HG03097 (cell line): ENCODE data around the gene CRIP2.

Source experiments
- ATAC-seq: cut with Tn5 transposase; IDR thresholded peaks from one replicate; pipeline ENCODE4 v1.9.1; 2021; ENCODE audit not compliant: unreplicated experiment, low FRiP score

The CRIP2 gene

DNA sequence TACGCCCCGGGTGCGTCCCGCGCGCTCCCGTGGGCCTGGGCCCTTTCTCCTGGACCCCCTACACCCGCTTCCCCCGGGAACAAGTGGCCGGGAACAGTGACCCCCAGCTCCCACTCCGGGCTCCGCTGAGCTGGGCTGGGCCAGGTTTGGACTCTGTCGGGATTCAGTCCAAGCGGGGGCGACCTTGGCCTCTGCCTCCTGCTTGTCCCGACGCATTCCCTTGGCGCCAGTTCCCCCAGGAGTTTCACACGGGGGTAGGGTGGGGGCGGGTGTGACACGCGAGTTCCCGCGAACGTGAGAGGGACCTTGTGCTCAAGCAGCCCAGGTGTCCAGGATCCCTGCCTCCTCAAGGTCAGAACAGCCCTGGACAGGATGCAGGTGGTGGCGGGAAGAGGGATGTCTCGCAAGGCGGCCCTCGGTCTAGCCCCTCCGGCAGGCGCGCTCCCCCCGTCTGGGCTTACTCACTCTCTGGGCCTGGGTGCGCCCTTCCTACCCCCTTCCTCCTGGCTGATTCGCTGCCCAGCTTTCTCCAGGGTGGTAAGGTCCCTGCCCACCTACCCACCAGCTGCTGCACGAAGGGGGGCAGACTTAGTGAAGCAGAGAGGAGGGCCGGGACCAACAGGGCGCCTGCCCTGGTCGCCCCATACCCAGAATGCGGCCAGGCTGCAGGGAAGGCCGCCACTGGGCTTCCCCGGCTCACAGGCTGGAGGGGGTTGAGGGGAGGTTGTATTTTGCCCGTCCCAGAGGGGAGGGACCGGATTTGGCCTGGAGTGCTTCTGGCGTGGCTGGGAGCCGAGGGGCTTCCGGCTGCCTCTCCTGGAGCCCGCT lies 862 bp downstream of the CRIP2 start:
- ATAC-seq: no peak

DNA sequence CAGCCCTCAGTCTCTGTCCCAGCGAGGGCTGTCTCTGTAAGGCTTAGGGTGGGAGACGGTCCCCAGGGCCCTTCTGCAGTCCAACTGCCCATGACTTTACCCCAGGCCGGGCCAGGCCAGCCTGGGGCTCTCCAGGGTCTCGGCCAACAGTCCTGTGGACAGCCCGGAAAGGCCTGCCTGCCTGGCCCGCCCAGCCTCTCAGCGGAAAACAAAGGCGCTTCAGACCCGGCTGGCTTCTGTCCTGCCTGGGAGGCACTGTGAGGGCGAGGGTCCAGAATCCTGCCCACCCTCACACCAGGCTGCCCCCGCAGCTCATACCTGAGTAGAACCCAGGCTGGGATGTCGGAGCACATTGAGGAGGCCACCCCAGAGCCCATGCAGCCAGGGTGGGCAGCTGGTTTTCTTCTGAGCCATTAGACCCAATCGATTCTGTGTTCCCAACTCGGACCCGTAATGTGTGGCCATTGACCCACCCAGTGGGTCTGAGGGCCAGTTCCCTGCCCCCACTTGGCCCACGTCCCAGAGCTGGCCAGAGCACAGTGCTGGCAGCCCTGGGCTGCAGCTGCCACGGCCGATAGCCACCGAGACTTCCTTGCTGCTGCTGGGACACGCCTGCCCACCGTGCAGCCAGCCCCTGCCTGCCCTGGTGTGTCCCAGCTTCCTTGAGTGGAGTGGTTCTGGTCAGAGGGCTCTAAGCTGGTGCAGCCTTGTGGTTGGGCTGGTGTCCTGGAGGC lies 1.6 kb downstream of the CRIP2 start:
- no peak for ATAC-seq

DNA sequence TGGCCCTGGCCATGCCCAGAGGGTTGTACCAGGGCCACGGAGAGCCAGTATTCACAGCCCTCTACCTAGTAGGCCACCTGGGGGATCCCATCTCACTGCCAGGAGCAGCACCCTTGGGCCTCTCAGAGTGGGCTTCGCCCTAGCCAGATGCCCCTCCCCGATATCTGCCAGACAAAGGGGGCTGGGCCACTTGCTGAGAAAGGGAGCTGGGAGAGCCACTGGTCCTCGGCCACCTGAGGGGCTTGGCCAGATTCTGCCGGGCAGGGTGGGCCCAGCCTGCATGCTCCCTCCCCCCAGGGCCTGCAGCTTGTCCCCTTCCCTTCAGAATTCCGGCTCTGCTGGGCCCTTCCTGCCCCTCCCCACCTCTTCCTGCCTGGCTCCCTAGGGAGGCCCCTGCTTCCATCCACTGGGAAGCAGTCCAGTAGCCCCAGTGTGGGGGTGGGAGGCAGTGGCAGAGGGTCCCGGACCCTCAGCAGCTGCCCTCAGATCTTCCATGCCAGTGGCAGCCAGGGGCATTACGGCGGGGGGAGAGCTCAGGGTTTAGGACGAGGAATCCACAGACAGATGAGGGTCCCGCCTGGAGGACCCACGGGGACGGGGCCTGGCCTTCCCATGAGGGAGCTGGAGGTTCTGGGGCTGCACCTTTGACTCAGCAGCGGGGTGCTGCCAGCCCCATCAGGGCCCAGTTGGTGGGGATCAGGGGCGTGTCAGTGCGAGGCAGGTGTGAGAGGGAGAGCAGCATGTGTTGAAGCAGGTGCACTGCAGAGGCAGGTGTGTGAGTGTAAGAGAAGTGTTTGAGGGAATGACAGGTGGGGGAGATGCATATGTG lies 2.4 kb downstream of the CRIP2 start:
- ATAC-seq: no peak

DNA sequence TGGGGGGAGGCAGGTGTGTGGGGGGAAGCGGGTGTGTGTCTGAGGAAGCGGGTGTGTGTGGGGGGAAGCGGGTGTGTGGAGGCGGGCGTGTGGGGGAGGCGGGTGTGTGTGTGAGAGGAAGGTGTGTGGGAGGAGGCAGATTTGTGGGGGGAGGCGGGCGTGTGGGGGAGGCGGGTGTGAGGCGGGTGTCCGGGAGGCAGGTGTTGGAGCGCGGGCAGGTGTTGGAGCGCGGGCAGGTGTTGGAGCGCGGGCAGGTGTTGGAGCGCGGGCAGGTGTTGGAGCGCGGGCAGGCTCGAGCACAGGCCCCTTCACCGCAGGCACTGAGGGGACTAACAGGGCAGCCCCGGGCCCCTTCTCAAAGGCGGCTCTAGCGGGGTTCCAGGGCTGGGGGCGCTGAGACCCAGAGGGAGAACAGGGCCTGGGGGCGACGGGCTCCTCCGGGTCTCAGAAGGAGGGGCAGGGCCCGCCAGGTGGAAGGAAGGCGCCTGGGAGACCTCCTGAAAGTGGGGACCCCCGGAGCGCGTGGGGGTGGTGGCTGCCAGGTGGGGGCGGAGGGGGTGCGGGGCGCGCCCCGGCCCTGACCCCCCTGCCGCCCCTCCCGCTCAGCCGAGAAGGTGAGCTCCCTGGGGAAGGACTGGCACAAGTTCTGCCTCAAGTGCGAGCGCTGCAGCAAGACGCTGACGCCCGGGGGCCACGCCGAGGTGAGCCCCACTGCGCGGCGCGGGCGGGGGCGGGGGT lies 3.2 kb downstream of the CRIP2 start:
- ATAC-seq: no peak

DNA sequence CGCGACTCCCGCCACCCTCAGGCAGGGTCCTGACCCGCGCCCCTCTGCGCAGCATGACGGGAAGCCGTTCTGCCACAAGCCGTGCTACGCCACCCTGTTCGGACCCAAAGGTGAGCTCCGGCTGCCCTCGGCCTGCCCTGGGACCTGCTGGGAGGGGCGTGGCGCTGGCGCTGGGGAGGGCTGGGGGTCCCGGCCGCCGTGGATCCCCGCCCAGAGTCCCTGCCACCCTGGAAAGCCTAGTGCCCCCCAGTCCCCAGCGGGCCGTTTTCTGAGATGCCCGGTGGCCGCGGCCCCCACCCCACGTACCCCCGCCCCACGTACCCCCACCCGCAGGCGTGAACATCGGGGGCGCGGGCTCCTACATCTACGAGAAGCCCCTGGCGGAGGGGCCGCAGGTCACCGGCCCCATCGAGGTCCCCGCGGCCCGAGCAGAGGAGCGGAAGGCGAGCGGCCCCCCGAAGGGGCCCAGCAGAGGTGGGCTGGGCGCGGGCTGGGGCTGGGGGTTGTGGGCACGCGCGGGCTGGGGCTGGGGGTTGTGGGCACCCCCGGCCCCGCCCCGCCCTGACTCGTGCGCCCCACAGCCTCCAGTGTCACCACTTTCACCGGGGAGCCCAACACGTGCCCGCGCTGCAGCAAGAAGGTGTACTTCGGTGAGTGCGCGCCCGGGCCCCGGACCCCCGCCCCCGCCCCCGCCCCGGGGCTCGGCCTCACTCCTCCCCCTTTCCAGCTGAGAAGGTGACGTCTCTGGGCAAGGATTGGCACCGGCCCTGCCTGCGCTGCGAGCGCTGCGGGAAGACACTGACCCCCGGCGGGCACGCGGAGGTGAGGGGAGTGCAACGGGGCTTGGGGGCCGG lies 4.0 kb downstream of the CRIP2 start:
- ATAC-seq: no peak

DNA sequence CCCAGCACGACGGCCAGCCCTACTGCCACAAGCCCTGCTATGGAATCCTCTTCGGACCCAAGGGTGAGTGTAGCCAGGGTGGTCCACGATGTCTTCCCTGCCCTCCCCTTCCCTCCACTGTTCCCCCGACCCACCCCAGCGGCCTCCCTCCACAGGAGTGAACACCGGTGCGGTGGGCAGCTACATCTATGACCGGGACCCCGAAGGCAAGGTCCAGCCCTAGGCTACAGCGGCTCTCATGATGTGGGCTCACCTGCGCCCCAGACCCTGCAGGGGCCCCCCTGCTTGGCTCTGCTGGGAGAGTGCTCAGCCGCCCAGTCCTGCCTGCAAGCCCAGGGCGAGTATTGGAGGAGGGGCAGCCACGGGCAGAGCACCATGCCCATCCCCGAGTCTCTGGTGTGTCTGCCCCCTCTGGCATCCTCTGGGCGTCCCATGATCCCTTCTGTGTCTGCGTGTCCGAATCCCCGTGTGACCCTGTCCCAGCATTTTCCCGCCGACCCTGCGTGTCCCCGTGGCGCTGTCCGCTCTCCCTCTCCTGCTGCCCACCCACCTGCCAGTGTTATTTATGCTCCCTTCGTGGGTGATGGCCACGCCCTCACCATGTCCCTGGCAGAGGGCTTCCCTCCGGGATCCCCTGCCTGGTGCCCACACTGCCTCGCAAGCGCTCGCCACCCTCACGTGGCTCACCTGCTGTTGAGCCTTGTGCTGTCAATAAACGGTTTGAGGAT lies 5.0 kb downstream of the CRIP2 start:
- no peak for ATAC-seq

DNA sequence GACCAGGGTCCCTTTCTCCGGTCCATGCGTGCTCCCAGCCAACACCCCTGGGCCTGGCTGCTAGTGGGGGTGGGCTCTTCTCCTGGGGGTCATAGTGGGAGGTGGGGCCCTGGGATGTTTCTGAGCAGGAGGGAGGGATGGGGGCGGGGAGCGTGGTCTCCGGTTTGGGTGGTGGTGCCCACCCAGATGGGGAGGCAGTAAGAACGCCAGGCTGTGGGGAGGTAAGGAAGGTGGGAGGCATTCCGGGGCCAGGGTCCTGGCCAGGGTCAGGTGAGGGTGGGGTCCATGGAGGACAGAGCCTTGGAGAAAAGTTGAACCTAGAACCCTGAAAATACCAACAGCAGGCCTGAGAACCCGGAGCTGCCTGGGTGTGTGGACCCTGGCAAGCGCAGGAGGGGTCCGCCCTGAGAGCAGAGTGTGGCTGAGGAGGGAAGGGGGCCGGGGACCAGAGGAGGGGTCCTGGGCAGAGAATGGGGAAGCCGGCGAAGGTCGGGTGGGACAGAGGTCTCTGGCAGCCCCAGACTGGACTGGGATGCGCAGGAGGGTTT lies 5.7 kb downstream of the CRIP2 start:
- ATAC-seq: no peak

DNA sequence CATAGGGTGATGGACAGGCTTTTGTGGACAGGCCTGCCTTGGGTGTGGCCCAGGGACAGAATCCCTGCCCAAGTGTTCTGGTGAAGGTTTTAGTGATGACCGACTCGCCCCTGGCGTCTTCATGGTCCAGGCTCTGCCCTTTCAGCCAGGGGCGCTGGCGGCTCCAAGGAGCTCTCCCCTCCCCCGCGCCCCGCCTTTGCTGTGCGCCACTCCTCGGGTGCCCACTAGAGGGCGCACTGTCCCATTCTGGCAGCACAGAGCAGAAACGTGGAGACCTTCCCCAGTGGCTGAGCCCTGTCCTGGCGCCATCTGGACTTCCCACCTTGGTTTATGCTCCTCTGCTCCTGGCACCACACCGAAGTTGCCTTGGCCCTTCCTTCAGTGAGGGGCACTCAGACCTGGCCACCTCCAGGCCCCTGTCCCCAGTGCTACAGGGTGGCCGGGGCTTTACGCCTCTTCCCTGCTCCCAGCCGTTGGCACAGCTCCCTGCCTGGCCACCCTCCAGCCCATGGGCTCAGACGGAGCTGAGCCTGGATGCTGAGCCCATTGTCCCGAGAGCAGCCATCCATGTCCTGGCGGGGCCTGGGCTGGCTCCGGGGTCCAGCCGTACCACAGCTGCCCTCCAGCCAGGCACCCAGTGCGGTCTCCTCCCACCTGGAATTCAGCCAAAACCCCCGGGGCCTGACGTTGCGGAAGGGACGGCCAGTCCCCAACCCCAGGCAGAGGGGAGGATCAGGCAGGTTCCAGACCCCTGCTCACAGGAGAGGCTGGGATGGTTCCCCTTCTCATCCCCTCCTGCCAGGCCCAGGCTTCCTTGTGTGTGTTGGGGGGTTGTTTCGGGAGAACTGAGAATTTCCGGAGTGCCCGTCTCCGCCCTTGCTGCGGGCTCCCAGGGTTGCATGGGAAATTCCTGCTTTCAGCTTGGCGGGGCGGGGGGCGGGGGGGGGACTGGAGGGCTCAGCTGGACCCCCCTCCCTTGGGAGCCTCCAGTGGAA lies 6.5 kb downstream of the CRIP2 start:
- peak; percentile 35 for ATAC-seq

DNA sequence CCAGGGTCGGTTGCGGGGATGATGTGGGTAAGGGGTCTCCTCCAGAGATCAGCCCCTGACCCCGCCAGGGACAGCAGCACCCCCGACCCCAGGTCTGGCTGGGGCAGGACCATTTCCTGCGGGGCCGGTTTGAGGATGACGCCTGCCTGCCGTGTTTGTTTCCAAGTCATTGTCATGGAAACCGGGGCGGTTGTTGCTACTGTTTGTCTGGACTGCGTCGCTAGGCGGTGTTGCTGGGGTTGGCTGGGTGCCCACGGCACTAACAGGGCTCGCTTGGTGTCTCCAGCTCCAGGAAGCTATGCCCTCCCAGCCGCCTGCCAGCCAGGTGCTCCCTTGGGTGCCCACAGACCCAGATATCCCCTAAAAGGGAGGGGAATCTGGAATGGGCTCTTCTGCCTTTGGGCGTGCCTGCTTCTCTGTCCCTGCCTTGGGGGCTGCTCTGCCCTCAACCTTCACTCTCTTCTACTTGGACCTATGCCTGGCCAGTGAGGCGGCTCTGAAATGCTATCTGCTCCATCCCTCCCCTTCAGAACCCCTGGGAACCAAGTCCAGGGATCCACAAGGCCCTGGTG lies 7.4 kb downstream of the CRIP2 start:
- peak; percentile 43 for ATAC-seq

DNA sequence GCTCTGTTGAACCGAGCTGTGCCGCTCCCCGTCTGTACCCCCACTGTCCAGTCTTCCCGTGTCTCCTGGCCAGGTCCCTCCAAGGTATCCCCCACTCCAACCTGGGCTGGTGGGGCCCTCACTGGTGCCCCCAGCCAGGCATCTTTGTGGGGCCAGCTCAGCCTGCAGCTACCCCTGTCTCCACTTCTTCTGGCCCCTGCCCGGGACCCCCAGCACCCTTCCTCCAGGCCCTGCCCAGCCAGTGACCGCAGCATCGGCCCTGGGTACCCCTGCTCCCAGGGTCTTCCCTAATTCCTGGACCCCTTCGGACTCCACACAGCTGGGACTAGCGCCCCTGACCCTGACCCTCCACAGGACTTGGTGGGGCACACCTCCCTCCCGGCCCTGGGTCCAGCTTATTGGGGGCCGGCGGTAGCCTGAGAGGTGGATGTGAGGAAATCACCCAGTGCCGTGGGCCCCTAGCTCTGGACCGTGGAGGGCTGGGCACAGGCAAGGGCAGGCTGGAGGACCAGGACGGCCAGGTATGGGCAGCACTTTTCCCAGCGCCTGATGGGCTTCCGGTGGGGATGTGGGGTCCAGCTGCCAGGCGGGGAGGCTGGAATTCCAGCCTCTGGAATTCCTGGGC lies 8.0 kb downstream of the CRIP2 start:
- no peak for ATAC-seq

DNA sequence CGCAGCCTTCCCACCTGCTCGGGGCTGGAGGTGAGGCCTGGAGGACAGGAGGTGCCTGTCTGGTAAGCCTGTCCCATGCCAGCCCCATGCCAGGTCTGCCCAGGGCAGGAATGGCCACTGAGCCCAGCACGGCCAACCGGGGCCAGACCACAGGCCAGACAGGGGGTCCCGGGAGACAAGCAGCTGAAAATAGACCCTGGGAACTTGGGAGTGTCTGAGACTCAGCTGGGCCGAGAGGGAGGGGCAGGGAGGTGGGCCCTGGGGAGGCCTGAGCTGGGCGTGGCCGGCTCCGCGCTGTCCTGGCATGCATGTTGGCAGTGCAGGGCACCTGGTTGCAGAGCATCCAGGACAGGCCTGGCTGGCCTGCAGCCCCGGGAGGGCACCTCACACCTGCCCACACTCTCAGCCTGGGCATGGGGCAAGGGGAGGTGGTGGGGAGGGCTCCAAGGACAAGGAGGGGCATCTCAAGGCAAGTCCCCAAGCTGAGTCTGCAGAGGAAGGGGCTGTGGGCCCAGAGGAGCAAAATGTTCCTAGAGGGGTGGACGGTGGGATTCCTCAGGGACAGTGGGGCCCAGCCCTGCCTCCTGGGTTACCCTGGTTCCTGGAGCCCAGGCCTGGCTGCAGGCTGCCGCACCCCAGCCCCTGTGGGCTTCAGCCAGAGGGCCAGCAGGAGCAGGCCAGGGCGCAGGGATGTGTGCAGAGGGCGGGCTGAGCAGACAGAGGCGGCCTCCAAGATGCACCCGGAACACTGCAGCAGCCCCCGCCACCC lies 8.9 kb downstream of the CRIP2 start:
- no peak for ATAC-seq

DNA sequence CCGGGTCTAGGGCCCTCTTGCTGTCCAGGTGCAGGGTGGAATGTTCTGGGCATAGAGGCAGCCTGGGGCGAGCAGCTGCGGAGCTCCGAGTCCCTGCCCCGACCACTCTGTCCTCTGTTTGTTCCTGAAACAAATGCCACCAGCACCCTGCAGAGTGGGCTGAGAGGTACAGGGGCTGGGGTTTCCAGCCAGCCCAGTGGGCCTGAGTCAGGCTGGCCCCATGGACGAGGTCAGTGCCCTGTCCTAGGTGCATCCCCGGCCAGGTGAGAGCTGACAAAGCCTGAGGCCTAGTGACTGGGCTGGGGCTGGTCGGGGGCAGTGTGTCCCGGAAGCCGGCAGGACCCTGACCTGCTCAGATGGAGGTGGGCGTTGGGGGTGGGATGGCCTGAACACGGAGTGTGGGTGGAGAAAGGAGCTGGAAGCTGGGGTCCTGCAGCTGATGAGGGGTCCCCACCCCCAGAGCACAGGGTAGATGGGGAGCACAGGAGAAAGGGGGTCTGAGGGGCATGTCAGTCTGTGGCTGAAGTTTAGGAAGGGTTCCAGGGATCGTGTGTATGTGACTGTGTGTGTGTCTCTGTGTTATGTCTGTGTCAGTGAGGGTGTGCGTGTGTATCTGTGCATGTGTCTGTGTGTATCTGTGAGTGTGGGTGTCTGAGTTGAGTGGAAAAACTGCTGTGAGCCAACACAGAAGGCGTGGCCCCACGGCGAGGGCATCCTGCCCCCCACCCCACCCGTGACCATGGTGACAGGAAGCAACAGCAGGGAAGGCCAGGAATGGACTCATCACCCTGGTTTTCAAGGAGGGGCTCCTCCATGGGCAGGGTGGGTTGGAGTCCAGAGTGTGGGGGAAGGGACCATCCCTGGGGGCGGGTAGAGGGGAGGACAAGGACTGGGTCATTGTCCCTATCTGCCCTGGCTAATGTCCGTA lies 9.7 kb downstream of the CRIP2 start:
- ATAC-seq: no peak

DNA sequence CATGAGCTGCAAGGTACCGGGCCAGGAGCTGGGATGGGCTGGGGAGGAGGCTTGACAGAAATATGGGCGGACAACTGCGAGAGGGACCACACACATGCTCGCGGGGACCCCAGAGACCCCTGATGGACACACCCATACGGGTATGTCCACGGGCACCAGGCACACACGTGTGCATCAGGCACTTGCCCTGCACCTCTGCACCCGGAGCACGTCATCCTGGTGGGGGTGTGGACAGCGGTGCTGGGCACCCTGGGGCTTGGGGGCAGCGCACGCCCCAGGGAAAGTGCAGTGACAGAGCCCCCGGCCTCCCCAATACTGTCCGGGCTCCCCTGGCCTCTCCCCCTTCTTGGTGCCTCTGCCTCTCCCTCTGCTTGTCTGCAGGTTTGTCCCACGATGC lies 10.4 kb downstream of the CRIP2 start:
- no peak for ATAC-seq

DNA sequence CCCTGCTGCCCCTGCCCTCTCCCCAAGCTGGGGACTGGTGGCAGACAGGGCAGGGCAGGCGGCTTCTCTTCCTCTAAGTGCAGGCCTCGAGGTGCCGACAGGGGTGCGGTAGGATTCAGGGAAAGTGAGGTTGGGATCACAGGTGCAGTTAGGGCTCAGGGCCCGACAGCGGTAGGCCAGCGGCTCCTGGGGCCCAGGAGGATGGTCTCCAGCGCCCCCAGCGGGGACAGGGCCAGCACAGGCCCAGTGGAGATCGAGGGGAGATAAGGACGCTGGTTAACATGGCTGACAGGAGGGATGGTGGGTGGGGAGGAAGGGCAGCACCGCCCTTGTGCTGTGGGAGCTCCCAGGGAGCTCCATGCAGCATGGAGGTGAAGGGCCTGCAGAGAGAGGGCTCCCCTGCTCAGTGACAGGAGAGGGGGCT lies 11.1 kb downstream of the CRIP2 start:
- ATAC-seq: no peak
